Measurements from ENCODE around the gene ROR2. TPM values are rescaled to one million over a fixed set of nuclear protein-coding genes. Genes with fewer than 3 reads are reported as not detected.

The ROR2 gene
- total RNA-seq, 4 donors from 2014 or later: 4.2 to 23.2 (median 11.2) TPM

DNA sequence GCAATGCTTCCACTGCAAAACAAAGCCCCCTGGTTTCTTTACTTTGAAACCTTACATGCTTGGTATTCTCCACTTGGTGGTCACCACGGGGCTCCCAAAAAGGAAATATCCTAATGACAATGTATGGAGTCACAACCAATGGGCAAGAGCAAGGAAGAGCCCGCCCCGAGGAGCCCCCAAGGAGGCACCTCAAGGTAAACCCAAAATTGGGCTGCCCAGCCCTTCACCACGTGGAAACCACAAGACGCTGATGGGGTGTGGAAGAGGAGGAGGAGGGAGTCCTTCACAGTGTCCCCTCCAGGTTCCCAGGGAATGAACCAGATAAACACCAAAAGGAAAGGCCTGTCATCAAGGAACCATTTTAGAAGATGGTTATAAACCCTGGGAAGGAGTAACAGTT, 3.8 kb downstream of the ROR2 start:
- no peak overlapping the region for H3K4me3 ChIP-seq
- WGBS, 2 donors (ENCODE audit: low coverage in 1 of 2): 69% methylated on average over 5 of the region's 5 CpGs; no CpG with 5 or more reads in 1 of the 2 donors
- intact Hi-C loops (cut with DNase I; ENCODE audit: low total_unique reads): loop anchor here (10.0 kb wide), 2 partner anchors 51 to 101 kb away; no protein-coding TSS in a partner anchor
- peaks cover 54% of the 10 kb centered on the region for H3K27me3 ChIP-seq
- H3K27ac ChIP-seq: peak overlapping the region; percentile 81 to 94 (median 88)
- no peaks in the 10 kb centered on the region for H3K9me3 ChIP-seq
- in situ Hi-C loops (cut with MboI; ENCODE audit: low pct_ligation_motif_present in 1 of 4, low pct_unique_long_range_greater_than_20kb in 1 of 4, low sequenced_read_pairs in 3 of 4): loop anchor here in 2 of 4 donors (25.0 kb wide), 2 partner anchors 184 to 209 kb away; no protein-coding TSS in a partner anchor
- peaks cover 13 to 48% (median 30%) of the 10 kb centered on the region in 4 donors for H3K4me1 ChIP-seq
- no peak for DNase-seq
- no peaks in the 10 kb centered on the region for H3K36me3 ChIP-seq
- TF ChIP-seq EP300 (IDR thresholded peaks at IDR 0.05; ENCODE audit: low read depth) (no peak), POLR2A (IDR thresholded peaks at IDR 0.05) (no peak), POLR2AphosphoS5 (IDR thresholded peaks at IDR 0.05) (no peak), CTCF (IDR thresholded peaks at IDR 0.05) (no peak)

DNA sequence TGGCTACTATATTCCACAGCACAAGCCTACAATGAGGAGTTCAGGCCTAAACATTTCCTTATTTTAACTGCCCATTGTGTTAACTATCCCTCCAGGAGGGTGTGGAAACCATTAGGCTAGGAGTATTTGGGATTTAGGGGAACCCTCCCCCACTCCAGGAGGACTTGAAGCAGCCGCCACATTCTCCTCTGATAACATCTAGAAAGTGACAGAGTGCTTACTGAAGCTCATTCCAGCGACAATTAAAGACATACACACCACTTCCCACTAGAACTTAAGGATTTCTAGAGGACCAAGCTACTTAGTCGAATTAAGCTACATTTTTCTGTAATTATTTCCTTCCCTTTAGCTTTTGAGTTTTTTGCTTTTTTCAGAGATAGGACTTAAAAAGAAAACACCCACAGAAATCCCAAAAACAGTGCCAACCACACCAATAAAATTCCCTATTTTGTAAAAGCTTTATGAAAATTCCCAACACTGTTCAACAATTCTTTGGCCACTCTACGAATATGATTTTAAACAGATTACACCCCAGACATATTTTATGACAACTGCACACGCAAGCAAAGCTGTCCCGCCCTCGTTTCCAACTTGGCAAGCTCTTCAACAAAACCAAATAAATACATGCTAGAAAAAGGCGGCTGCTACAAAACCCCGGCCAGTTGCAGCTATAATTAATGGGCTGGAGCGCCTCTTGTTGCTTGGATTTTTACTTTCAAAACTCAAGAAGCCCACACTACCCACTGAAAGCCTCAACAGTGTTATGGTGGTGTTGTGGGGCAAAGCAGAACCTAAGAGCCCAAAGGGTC, 4.5 kb downstream of the ROR2 start:
- DNase-seq: peak; percentile 70
- Histone ChIP-seq H3K9me3 (no peaks in the 10 kb centered on the region), H3K4me1 (peaks cover 10 to 43% (median 26%) of the 10 kb centered on the region in 4 donors), H3K27ac (peak overlapping the region; percentile 81 to 94 (median 88)), H3K27me3 (peaks cover 47% of the 10 kb centered on the region), H3K4me3 (no peak overlapping the region), H3K36me3 (no peaks in the 10 kb centered on the region)
- in situ Hi-C loops (cut with MboI; ENCODE audit: low pct_ligation_motif_present in 1 of 4, low pct_unique_long_range_greater_than_20kb in 1 of 4, low sequenced_read_pairs in 3 of 4): loop anchor here in 2 of 4 donors (25.0 kb wide), 2 partner anchors 183 to 208 kb away; no protein-coding TSS in a partner anchor
- intact Hi-C loops (cut with DNase I; ENCODE audit: low total_unique reads): loop anchor here (10.0 kb wide), 2 partner anchors 51 to 101 kb away; no protein-coding TSS in a partner anchor
- WGBS, 2 donors (ENCODE audit: low coverage in 1 of 2): 23 to 28% methylated on average over 7 to 10 of the region's 10 CpGs
- TF ChIP-seq CTCF (IDR thresholded peaks at IDR 0.05): no peak
- peak; percentile 73 for TF ChIP-seq EP300 (IDR thresholded peaks at IDR 0.05; ENCODE audit: low read depth)
- TF ChIP-seq POLR2A (IDR thresholded peaks at IDR 0.05): no peak
- peak; percentile 64 to 67 (median 65) for TF ChIP-seq POLR2AphosphoS5 (IDR thresholded peaks at IDR 0.05)

DNA sequence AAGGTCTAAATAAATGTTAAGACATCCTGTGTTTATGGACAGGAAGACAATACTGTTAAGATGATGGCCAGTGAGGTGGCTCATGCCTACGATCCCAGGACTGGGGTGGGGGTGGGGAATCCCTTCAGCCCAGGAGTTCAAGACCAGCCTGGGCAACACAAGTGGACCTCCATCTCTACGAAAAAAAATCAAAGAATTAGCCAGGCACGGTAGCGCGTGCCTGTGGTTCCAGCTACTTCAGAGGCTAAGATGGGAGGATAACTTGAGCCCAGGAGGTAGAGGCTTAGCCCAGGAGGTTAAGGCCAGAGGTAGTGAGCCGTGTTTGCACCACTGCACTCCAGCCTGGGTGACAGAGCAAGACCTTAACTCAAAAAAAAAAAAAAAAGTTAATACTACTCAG, 5.3 kb downstream of the ROR2 start:
- in situ Hi-C loops (cut with MboI; ENCODE audit: low pct_ligation_motif_present in 1 of 4, low pct_unique_long_range_greater_than_20kb in 1 of 4, low sequenced_read_pairs in 3 of 4): loop anchor here in 2 of 4 donors (25.0 kb wide), 2 partner anchors 182 to 207 kb away; no protein-coding TSS in a partner anchor

More for the DNA sequence above, 5.3 kb downstream of the ROR2 start:
- Histone ChIP-seq H3K9me3 (no peaks in the 10 kb centered on the region), H3K4me3 (no peak overlapping the region), H3K36me3 (no peaks in the 10 kb centered on the region), H3K27me3 (peaks cover 39% of the 10 kb centered on the region), H3K27ac (peak overlapping the region; percentile 81 to 94 (median 88)), H3K4me1 (peaks cover 10 to 40% (median 26%) of the 10 kb centered on the region in 4 donors)
- TF ChIP-seq CTCF (IDR thresholded peaks at IDR 0.05) (no peak), POLR2AphosphoS5 (IDR thresholded peaks at IDR 0.05) (no peak), POLR2A (IDR thresholded peaks at IDR 0.05) (no peak), EP300 (IDR thresholded peaks at IDR 0.05; ENCODE audit: low read depth) (no peak)
- intact Hi-C loops (cut with DNase I; ENCODE audit: low total_unique reads): loop anchor here (10.0 kb wide), 2 partner anchors 50 to 100 kb away; no protein-coding TSS in a partner anchor
- 71% methylated on average over 6 of the region's 6 CpGs; no CpG with 5 or more reads in 1 of the 2 donors for WGBS, 2 donors (ENCODE audit: low coverage in 1 of 2)
- DNase-seq: no peak
